ENCODE measurements around the gene ABCB9.
A peak's percentile ranks its signal among the peaks of the same experiment; 100 is the strongest.
"Not testable (repeated sequence)": the region's sequence is repeated elsewhere in the genome, so short reads cannot be mapped to it uniquely, and the experiment has no call there.

The ABCB9 gene

DNA sequence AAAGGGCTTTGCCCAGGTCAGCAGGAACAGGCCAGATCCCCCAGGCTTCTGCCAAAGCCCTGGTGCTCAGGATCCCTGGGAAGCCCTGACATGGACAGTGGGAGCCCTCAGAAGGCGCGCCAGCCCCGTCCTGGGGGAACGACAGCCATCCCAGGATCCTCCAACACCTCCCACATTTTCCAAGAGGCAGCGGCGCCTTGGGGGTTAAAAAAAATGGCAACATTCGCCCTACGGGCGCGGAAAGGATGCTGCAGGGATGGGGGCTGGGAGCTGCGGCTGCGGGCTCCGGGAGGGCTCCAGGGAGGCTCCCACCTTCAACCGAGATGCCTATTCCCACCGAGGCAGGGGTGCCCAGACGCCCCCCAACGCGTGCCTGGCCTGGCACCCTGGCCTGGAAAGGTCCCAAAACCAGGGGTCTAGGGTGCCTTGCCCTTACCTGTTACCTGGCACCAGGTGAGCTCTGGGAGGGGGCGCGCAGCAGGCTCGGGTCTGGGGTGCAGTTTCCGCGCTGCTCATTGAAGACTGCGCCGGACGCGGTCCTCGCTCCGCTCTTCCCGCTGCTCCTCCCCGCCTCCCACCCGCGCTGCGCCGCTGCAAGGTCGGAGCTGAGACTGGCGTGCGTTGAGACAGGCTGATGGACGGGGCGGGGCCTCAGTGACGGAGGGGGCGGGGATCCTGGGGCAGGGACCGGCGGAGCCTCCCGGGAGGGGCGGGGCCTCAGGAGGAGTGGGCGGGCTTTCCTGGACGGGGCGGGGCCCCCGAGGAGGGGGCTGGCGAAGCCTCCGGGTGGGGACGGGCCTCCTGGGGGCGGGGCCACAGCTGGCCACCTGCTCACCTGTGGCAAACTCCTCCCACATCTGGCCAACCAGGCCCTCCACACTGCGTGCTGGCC is at the start of gene ABCB9:
TSS of gene ABCB9 (minus strand) at position 613 of the 892 bp plus-strand sequence. CDS start 6,228 bp downstream, outside the sequence.
- DNase-seq: peak; percentile 91 to 98 (median 96)

DNA sequence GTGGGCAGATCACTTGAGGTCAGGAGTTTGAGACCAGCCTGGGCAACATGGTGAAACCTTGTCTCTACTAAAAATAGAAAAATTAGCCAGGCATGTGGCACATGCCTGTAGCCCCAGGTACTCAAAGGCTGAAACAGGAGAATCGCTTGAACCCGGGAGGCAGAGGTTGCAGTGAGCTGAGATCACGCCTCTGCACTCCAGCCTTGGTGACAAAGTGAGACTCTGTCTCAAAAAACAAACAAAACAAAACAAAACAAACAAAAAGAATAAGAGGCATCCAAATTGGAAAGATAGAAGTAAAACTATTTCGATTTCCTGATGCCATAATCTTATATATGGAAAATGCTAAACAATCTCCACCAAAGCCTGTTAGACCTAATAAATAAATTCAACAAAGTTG is 48.2 kb upstream of the ABCB9 start:
- DNase-seq: not testable (repeated sequence)

DNA sequence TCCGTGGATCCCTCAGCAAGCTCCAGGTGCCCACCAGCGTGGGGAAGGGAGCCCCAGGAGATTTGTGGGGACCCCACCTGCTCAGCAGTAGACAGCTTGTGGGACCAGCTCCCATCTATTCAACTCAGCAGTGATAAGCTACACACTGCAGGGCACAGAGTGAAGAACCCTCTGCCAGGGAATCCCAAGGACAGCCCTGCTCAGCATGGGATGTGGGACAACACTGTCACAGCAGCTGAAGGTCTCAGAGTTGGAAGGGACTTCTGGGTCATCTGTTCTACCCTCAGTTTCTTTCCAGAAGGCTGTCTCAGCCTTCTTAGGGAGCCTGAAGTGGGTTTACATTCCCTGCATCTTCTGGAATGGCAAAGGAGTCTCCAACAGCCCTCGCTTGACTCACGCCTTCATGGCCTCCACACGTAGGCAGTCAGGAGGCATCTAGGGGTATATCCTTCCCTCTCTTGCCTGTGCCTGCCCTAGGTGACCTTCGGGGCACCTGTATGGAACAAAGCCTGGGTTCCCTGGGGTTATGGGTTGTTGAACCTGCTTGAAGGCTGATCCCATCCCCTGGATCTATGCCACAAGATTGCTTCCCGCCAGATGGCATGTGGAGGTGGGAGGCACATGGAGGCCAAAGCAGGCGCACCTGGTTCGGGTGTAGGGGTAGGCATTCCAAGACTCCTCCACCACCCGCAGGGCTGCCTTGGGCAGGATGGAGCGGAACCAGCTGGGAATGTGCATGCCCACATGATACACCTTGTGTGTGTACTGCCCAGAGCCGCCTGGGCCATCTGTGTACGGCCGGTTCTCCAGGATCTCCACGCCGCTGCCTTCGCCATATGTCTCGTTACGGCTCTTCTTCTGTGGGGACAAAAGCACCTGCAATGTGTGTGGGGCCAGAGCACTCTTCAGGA is 47.2 kb upstream of the ABCB9 start:
- DNase-seq: no peak

DNA sequence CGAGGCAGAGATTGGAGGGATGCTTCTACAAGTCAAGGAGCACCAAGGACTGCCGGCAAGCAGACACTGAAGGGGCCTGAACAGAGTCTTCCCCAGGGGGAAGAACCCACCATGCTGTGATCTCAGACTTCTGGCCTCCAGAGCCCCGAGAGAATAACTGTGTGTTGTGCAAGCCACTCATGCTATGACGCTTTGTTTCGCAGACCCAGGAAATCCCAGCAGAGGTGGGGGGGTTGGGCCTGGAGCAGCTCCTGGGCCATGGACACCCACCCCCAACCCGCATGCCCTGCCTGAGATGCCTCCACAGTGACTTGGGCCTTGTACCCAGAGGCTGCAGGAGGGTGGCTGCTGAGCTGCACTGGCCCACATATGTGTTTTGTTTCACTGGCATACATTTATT is 45.4 kb upstream of the ABCB9 start:
- DNase-seq: no peak

DNA sequence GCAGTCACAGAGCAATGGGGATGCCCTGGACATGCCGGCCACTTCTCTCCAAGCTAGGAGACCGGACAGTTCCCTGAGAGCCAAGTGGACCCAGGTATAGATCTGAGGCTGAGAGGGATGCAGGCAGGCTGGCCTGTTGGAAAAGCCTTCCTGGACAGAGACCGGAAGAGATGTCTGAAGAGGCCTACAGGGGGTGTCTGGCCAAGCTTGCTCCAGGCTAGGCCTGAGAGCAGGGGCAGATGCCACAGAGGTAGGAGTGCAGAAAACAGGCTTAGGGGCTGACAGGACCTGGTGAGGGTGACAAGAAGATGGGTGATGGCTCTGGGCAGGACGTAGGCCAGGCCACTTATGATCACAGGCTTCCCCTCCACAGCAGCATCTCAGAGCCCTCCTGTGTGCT is 44.4 kb upstream of the ABCB9 start:
- no peak for DNase-seq

DNA sequence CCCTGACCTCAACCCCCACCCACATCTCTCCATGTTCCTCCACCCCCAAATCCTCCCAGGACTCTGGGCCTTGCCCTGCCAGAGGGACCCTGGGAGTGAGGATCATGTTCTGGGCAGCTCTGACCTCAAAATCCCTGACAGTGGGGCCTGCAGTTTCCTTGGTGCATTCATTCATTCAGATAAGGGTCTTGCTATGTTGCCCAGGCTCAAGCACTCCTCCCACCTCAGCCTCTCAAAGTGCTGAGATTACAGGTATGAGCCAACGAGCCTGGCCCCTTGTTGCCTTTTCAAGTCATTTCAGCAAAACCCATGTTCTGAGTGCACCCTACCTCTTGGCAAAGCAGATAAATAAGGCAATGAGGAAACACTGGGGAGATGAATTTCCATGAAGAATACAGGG is 43.8 kb upstream of the ABCB9 start:
- no peak for DNase-seq

DNA sequence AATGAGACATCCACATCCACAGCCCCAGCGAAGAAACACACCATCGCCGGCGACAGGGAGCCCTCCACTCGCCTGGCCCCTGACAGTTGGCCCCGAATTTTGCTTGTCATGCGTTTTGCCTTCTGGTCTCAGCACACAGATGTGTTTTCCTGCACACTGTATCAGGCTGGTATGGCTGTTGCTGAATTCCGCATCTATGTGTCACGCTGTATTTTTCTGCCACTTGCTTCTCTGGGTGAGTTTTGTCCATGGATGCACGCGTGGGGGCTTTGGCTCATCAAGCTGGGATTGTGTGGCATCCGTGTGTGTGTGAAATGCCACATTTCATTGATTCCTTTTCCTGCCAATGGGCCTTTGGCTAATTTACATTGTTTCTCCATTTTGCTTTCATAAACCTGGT is 40.7 kb upstream of the ABCB9 start:
- DNase-seq: no peak

DNA sequence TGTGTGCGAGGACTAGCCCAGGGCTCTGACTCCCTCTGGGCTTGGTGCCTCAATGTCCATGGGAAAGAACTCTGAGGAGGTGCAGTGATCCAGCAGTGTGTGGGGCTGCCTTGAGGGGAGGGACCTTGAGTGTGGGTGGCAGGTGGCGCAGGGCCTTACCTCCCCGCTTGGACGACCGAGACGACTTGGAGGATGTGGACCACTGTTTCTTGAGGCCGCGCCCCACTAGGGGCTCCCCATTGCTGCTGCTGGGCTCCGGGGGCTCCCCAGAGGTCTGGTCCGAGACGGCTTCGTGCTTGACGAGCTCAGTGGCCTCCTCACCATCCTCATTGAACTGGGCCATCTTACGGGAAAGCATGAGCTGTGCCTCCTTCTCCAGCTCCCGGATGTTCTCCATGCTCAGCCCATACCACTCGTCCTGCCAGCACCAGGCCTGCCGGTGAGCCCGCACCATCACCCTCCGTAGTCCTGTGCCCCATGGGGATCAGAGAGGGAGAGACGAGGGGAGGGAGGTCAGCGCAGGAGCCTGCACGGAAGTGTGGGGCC is 38.9 kb upstream of the ABCB9 start:
- no peak for DNase-seq

DNA sequence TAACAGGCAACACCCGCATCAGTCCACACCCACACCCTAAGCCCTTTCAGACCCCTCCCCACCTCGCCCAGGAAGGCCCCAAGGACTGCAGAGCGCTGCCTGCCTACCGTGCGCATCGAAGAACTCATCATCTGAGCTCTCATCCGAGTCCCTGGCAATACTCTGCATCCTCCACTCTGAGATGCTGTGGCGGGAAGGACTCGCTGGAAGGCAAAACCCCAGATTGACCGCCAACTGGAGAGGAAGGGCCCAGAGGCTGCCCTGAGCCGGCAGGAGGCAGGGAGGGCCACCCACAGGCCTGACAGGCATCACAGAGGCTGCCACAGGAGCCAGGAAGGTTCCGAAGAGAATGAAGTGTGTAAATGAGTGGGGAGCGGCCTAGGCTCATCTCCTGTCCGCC is 38.0 kb upstream of the ABCB9 start:
- DNase-seq: no peak

DNA sequence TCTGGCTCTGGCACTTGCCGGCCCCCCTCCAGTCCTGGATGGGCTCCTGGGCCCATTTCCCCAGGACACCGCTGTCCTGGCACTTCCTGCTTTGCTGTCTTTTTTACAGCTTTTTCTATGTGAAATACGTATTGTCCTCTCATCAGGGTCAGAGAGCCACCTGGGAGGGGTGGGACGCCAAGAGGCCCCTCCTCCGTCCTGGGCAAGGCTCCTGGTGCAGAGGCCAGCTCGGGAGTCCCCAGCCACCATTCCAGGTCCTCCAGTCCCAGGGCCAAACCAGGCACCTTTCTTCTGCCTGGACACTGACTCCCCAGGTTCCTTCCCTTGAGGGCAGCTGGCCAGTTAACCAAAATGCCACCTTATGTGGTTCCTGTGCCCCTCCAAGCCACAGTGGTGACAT is 37.0 kb upstream of the ABCB9 start:
- DNase-seq: no peak

DNA sequence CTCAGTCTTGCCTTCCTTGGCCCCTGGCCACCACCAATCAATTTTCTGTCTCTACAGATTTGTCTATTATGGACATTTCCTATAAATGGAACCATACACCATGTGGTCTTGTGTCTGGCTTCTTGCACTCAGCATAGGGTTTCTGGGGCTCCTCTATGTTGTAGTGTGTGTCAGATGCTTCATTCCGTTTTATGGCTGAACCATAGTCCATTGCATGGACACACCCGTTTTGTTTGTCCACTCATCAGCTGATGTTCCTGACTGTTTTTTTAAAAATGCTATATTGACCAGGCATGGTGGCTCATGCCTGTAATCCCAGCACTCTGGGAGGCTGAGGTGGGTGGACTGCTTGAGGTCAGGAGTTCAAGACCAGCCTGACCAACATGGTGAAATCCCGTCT is 35.2 kb upstream of the ABCB9 start:
- no peak for DNase-seq

DNA sequence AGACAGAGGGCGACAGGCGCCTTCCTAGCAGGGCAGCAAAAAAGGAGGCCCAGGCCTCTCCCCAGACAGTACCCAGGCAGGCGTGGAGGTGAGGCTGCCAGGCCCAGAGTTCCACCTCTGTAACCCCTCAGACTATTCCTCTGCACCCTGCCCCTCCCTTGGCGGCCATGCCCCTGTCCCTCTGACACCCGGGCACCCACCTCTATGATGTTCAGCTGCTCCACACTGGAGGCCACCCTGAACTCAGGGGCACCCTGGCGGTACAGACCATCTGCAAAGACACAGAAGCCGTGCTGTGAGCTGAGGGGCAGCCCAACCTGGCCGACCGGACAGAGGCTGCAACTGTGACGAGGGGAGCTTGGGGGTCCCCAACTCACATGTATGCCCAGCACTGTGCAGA is 34.3 kb upstream of the ABCB9 start:
- no peak for DNase-seq

DNA sequence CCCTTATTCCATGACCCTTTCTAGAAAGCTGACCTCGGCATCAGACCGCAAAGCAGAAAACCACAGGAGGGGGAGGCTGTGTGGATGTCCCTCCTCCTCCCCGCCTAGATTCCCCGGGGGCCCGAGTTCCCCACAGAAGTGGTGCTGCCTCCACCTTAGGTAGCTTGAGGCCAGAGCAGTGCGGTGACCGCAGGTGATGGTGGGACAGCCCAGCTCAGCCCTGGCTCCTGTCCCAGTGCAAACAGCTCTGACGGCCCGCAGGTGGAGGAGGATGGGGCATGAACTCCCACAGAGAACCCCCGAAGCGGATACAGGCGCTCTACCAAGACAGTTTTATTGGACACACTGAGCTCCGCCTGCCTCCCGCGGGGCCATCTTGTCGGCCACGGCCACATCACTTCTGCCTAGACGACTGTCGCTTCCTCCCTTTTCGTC is 33.7 kb upstream of the ABCB9 start:
- no peak for DNase-seq

DNA sequence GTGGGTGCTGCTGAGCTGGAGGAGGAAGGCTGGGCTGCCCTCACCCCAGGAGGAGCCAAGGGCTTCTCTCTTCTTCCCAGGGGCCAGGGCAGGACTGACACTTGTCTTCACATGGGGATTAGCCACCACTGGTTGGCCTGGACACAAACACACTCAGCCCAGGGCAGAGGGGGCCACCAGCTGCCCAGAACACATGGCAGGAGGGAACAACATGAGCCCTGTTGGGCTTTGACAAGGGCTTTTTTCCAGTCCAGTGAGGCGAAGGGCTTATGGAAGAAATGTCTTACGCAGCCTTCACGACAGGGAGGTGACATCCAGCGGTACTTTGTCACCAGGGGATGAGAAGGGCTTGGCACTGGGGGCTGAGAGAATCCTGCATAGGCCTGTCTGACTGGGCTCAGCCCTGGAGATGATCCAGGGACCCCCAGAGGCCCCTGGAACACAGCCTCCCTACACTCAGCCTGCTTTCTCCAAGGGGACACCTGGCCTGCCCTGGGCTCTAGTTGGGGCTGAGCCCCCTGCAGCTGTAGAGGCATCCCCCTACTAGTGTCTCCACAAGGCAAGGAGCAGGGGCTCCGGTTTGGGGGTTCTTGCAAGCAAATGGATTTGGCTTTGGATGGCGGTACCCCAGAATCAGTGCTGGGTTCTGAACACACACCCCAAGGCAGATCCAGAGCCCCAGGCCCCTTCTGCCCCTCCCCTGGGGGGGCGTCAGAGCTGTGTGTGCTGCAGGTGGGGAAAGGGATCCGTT is 33.1 kb upstream of the ABCB9 start:
- DNase-seq: no peak

DNA sequence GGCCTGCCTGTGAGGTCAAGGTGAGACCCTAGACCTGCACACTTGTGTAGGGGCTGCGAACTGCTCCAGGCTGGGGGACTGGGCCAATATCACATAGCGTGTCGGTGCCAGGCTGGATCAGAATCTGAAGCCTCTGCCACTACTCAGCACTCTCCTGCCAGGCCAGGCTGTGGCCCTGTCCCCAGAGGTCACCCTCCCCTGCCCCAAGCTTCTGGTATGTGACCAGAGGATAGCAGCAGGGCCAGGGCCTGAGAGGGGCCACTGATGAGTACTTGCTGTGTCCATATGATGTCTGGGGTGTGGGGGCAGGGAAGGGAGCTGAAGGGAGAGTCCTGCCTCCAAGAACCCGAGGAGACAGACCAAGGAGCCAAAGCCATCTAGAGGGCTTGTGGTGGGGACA is 32.1 kb upstream of the ABCB9 start:
- no peak for DNase-seq

DNA sequence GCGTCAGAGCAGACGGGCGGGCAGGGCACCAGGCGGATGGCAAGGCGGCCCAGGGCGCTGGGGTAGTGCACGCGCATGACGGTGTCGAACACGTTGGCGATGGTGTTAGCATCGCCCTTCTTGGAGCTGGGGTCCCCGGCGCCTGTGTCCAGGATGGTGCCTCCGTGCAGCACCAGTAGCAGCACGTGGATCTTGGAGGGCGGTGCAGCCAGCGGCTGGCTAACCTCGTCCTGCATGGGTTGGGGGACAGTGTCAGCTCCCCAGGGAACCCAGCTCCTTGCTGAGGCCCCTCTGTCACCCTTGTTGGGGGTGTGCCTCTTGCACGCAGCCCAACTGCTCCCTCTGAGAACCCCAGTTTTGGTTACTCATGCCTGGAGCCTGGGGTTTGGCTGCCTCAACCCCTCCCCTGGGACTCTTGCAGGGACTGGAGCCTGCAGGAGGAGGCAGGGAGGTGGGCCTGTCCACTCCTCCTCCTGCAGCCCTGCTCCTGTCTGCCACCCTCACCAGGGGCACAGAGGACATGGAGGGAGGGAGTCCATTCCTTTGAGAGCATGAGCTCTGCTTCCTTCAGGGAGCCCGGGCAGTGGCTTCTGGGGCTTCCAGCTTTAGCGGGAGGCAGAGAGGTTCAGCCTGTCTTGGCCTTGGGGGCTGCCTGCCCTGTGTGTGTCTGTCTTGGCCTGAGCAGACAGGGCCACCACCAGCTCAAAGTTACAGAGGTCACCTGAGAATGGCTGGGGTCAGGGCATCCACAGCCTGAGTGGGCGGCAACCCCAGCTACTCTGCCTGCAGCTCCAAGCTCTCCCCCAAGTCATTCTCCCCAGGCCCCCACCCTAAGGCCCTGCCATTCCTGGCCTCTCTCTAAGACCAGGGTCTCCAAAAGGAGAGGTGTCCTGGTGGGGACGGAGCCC is 31.3 kb upstream of the ABCB9 start:
- DNase-seq: no peak

DNA sequence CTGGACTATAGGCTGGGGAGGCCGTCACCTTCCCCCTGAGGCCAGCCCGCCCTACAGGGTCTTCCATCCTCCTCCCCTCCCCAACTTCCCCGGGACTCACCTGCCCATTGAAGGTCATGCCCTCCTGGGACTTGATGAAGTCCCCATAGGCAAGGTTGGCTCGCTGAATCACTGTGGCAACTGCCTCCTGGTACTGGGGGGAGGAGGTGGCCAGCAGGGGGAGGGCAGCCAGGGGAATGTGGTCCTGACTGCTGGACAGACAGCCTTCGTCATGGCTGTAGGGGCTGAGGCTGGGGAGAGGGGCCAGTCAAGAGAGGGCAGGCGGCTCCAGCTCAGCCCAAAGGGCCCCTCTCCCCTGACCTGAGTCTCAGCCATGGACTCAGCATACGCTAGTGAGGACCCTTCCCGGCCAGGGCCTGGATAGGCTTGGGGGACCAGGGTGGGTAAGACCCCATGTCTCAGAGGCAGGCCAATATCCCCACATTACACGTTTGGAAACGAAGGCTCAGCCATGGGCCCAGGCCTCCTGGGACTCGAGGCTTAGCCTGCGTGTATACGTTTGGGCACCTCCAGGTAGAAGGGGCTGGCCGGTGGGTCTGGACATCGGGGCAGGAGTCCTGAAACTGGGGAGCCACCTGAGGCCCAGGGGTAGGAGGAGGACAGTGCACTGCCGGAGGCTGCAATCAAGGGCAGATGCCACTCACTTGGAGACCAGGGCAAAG is 30.5 kb upstream of the ABCB9 start:
- DNase-seq: no peak

DNA sequence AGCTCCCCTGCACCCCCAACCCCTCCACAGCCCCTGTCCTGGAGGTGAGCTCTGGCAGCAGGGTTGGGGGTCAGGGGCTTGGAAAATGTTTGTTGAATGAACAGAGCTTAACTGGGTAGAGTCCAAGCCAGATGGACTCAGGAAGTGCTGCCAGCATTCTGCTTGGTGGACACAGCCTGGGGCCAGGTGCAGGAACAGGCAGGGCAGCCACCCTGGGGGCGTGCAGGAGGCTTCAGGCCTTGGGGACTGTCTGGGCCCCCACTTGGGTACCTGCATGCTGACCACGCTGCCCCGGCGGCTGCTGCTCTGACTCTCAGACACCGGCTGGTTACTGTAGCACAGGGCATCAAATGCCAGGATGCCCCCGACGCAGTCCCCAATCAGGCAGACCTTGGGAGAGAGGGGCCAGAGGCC is 29.9 kb upstream of the ABCB9 start:
- DNase-seq: no peak

DNA sequence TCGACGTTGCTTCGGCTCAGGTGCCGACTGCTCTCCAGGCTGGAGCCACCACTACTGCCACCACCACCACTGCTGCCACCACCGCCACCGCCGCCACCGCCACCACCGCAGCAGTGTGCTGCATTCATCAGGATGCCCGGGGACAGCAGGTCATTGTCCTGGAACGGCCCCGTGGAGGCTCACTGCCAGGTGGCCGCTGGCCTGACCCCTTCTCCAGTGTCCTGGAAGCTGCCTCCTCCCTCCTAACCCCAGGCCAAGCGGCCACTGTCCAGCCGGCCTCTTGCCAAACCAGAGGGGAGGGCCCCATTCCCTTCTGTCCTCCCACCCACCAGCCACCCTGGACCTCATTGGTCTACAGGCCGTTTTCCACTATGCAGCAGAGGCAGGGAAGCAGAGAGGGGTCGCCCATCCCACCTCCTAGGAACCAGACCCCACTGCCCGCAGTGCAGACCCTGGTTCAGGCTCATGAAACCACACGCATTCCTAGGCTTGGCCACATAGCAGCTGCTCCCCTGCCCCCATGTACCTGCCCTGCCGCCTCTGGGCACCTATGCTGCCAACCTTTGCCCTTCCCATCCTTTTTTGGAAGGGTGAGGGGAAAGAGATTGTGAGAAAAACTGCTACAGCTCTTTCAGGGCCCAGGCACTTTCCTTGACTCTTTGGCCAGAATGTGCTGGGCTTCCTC is 29.4 kb upstream of the ABCB9 start:
- DNase-seq: no peak

DNA sequence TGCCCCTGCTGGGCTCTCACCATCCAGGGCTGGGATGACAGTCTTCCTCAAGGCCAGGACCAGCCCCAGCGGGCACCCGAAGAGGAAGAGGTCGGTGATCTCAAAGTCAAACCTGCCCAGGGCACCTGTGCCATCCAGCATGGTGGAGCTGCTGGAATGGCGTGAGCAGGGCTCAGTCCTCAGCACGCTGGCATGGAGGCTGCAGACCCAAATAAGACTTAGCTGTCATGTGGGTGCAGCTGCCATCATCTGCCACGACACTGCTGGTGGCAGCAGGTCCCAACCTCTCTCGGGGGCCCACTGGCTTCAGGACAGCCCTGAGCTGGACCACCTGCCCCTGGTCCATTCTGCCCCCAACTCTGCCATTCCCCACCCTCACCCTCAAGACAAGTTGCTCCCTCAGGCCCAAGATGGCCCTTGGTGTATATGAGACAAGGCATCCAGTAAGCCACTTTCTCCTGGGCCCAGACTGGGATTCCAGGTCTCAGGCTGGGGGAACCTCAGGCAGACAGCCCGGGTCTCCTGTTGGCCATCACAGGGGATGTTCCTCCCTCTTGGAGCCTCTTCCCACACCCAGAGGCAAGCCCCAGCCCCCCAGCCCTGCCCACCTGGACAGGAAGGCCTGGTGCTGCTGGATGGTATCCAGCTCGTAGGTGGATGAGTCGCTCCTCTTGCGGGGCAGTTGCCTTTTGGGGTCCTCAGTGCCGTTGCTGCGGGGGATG is 28.7 kb upstream of the ABCB9 start:
- DNase-seq: no peak
